Fibroblast of gingiva (primary cell): ENCODE measurements around the gene SCGB1C1.
"Not testable (repeated sequence)": the region's sequence is repeated elsewhere in the genome, so short reads cannot be mapped to it uniquely, and the experiment has no call there.

Experiments
- DNase-seq: peaks from one replicate; pipeline ENCODE4 v3.0.0-alpha.2; 2011; ENCODE audit warnings: low read depth

The SCGB1C1 gene

GRCh38 chr11:192674-193128 lies at the start of gene SCGB1C1:
Gene SCGB1C1 (plus strand): TSS chr11:193078. CDS start chr11:193100, 22 bp downstream.
- DNase-seq = not testable (repeated sequence)

GRCh38 chr11:180242-180641 lies 12.6 kb upstream of the SCGB1C1 start:
- DNase-seq = not testable (repeated sequence)

- peak; percentile 42 for DNase-seq
Observed at GRCh38 chr11:189200-189783, 3.6 kb upstream of the SCGB1C1 start.

GRCh38 chr11:189843-190311 lies 3.0 kb upstream of the SCGB1C1 start:
- not testable (repeated sequence) for DNase-seq

- DNase-seq = not testable (repeated sequence)
Observed at GRCh38 chr11:190546-190945, 2.3 kb upstream of the SCGB1C1 start.

GRCh38 chr11:191490-192478 lies 1.1 kb upstream of the SCGB1C1 start:
- not testable (repeated sequence) for DNase-seq

GRCh38 chr11:193481-193880 lies 603 bp downstream of the SCGB1C1 start:
- not testable (repeated sequence) for DNase-seq

- no peak for DNase-seq
Observed at GRCh38 chr11:196786-197731, 4.2 kb downstream of the SCGB1C1 start.

- no peak for DNase-seq
Observed at GRCh38 chr11:197741-198235, 4.9 kb downstream of the SCGB1C1 start.

GRCh38 chr11:198236-198806 lies 5.4 kb downstream of the SCGB1C1 start:
- no peak for DNase-seq

- no peak for DNase-seq
Observed at GRCh38 chr11:199004-199581, 6.2 kb downstream of the SCGB1C1 start.

GRCh38 chr11:199782-200181 lies 6.9 kb downstream of the SCGB1C1 start:
- no peak for DNase-seq

- no peak for DNase-seq
Observed at GRCh38 chr11:200224-201003, 7.5 kb downstream of the SCGB1C1 start.

- no peak for DNase-seq
Observed at GRCh38 chr11:201966-202365, 9.1 kb downstream of the SCGB1C1 start.

GRCh38 chr11:202490-202889 lies 9.6 kb downstream of the SCGB1C1 start:
- DNase-seq = no peak

GRCh38 chr11:203056-203944 lies 10.4 kb downstream of the SCGB1C1 start:
- DNase-seq = no peak

- no peak for DNase-seq
Observed at GRCh38 chr11:203945-204586, 11.2 kb downstream of the SCGB1C1 start.

- no peak for DNase-seq
Observed at GRCh38 chr11:204587-205109, 11.8 kb downstream of the SCGB1C1 start.
